Neural progenitor cell (in vitro differentiated cells): ENCODE data around the gene STN1.

Experiments
- EZH2 ChIP-seq: fragments of 200-600 bp; sonication (generic); IDR thresholded peaks from 2 replicates; pipeline ENCODE4 v1.6.1; 2017; ENCODE audit warnings: antibody characterized with exemption, mild to moderate bottlenecking, moderate library complexity
- EZH2phosphoT487 ChIP-seq: fragments of 200-600 bp; sonication (generic); IDR thresholded peaks from 2 replicates; pipeline ENCODE4 v1.6.1; 2017; ENCODE audit warnings: antibody characterized with exemption
- TF ChIP-seq, protein P1 (sequence below): fragments of 200-600 bp; sonication (generic); IDR thresholded peaks from 2 replicates; pipeline ENCODE4 v1.5.1; 2017; ENCODE audit warnings: antibody characterized with exemption, mild to moderate bottlenecking

DNA sequence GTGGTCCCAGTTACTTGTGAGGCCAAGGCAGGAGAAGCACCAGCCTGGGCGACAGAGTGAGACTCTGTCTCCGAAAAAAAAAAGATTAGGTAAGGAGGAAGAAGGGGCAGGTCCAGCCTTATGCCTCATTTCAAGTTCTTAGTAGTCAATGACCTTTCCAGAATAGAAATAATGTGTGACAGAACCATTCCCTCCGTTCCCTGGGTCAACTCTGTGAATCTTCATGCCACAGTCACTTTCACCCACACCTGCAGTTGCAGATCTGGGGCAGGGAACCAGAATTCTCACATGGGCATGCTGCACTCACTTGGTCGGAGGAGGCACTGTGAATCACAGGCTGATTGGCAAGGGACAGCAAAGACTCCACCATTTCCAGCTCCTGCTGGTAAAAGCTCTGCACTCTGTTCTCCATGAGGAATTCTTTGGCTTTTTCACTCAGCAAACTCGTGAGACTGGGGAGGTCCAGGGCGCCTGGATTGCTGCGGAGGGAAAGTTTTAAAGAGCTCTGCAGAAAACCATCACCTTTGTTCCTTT, 20.7 kb downstream of the STN1 start:
- TF ChIP-seq, protein P1, sequence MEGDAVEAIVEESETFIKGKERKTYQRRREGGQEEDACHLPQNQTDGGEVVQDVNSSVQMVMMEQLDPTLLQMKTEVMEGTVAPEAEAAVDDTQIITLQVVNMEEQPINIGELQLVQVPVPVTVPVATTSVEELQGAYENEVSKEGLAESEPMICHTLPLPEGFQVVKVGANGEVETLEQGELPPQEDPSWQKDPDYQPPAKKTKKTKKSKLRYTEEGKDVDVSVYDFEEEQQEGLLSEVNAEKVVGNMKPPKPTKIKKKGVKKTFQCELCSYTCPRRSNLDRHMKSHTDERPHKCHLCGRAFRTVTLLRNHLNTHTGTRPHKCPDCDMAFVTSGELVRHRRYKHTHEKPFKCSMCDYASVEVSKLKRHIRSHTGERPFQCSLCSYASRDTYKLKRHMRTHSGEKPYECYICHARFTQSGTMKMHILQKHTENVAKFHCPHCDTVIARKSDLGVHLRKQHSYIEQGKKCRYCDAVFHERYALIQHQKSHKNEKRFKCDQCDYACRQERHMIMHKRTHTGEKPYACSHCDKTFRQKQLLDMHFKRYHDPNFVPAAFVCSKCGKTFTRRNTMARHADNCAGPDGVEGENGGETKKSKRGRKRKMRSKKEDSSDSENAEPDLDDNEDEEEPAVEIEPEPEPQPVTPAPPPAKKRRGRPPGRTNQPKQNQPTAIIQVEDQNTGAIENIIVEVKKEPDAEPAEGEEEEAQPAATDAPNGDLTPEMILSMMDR: no peak
- TF ChIP-seq EZH2phosphoT487 (no peak), EZH2 (no peak)
